Measurements from ENCODE around the gene MIS12. TPM values are rescaled to one million over a fixed set of nuclear protein-coding genes. Genes with fewer than 3 reads are reported as not detected.

MIS12 gene
- total RNA-seq, 4 donors from 2014 or later: 8.7 to 17.1 (median 12.3) TPM

GRCh38 chr17:5464717-5465507 is 21.5 kb upstream of the MIS12 start:
- TF ChIP-seq CTCF (IDR thresholded peaks at IDR 0.05; ENCODE audit: low read depth): no peak

GRCh38 chr17:5466295-5466694 is 20.1 kb upstream of the MIS12 start:
- TF ChIP-seq CTCF (IDR thresholded peaks at IDR 0.05; ENCODE audit: low read depth): no peak

GRCh38 chr17:5467416-5467815 is 18.9 kb upstream of the MIS12 start:
- no peak for TF ChIP-seq CTCF (IDR thresholded peaks at IDR 0.05; ENCODE audit: low read depth)

GRCh38 chr17:5468075-5468473 is 18.3 kb upstream of the MIS12 start:
- no peak for TF ChIP-seq CTCF (IDR thresholded peaks at IDR 0.05; ENCODE audit: low read depth)

GRCh38 chr17:5472511-5472910 is 13.9 kb upstream of the MIS12 start:
- TF ChIP-seq CTCF (IDR thresholded peaks at IDR 0.05; ENCODE audit: low read depth): no peak

GRCh38 chr17:5473906-5474305 is 12.5 kb upstream of the MIS12 start:
- TF ChIP-seq CTCF (IDR thresholded peaks at IDR 0.05; ENCODE audit: low read depth): no peak

- no peak for TF ChIP-seq CTCF (IDR thresholded peaks at IDR 0.05; ENCODE audit: low read depth)
Observed at GRCh38 chr17:5478992-5479391, 7.4 kb upstream of the MIS12 start.

All from subcutaneous adipose tissue (tissue), 4 donors.